KMS-11 (cell line): Measurements from ENCODE around the gene DNPH1.

Experiments used
- H2AFZ ChIP-seq: fragments of 200-600 bp; sonication (generic); 2 replicates; pipeline ENCODE4 v1.6.1; 2016; ENCODE audit warnings: antibody characterized with exemption, mixed run types, low read depth
- H3K27ac ChIP-seq: fragments of 200-600 bp; sonication (generic); 2 replicates; pipeline ENCODE4 v1.6.1; 2016; ENCODE audit warnings: mild to moderate bottlenecking, mixed run types
- H3K27me3 ChIP-seq: fragments of 200-600 bp; sonication (generic); 2 replicates; pipeline ENCODE4 v1.6.1; 2017; ENCODE audit warnings: mild to moderate bottlenecking, low read depth, mixed run types, moderate library complexity; ENCODE audit not compliant: insufficient read depth
- H3K36me3 ChIP-seq: fragments of 200-600 bp; sonication (generic); 2 replicates; pipeline ENCODE4 v1.6.1; 2017; ENCODE audit warnings: mild to moderate bottlenecking, mixed run types; ENCODE audit not compliant: insufficient read depth
- H3K4me1 ChIP-seq: fragments of 200-600 bp; sonication (generic); 2 replicates; pipeline ENCODE4 v1.6.1; 2016; ENCODE audit warnings: mild to moderate bottlenecking, low read depth, mixed run types; ENCODE audit not compliant: poor library complexity, severe bottlenecking
- H3K4me2 ChIP-seq: fragments of 200-600 bp; sonication (generic); 2 replicates; pipeline ENCODE4 v1.7.0; 2016; ENCODE audit warnings: mild to moderate bottlenecking, mixed run types
- H3K4me3 ChIP-seq: fragments of 200-600 bp; sonication (generic); IDR thresholded peaks from 2 replicates; pipeline ENCODE4 v1.6.1; 2017; ENCODE audit warnings: low read depth, low read length, mixed read lengths; ENCODE audit not compliant: insufficient read depth
- H3K79me2 ChIP-seq: fragments of 200-600 bp; sonication (generic); 2 replicates; pipeline ENCODE4 v1.6.1; 2016; ENCODE audit warnings: low read depth, mixed run types; ENCODE audit not compliant: insufficient read depth
- H3K9ac ChIP-seq: fragments of 200-600 bp; sonication (generic); 2 replicates; pipeline ENCODE4 v1.6.1; 2016; ENCODE audit warnings: mild to moderate bottlenecking, mixed run types
- H4K20me1 ChIP-seq: fragments of 200-600 bp; sonication (generic); 2 replicates; pipeline ENCODE4 v1.6.1; 2016; ENCODE audit warnings: mild to moderate bottlenecking, mixed run types; ENCODE audit not compliant: insufficient read depth
- TF ChIP-seq, protein P1 (sequence below): fragments of 200-600 bp; sonication (generic); conservative IDR thresholded peaks from 2 replicates; pipeline ENCODE4 v1.6.1; 2017; ENCODE audit warnings: low read depth, mild to moderate bottlenecking, antibody characterized with exemption, low read length, moderate library complexity, mixed read lengths

DNPH1 gene

DNA sequence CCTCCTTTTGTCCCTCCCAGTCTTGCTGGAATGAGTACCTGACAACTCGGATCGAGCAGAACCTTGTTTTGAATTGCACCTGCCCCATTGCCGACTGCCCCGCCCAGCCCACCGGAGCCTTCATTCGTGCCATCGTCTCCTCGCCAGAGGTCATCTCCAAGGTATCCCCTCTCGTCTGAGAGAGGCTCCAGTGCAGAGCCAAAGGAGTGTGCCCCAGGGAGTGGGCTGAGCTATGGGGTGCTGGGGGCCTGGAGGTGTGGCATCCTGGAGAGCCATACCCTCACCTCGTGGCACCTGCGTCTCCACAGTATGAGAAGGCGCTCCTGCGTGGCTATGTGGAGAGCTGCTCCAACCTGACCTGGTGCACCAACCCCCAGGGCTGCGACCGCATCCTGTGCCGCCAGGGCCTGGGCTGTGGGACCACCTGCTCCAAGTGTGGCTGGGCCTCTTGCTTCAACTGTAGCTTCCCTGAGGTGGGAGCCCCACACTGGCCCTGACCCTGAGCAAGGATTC lies 8.8 kb downstream of the DNPH1 start:
- H3K9ac ChIP-seq = no peak overlapping the region
- no peaks in the 10 kb centered on the region for H4K20me1 ChIP-seq
- no peaks in the 10 kb centered on the region for H3K79me2 ChIP-seq
- H3K36me3 ChIP-seq = no peaks in the 10 kb centered on the region
- H3K27ac ChIP-seq = no peak overlapping the region
- TF ChIP-seq, protein P1, sequence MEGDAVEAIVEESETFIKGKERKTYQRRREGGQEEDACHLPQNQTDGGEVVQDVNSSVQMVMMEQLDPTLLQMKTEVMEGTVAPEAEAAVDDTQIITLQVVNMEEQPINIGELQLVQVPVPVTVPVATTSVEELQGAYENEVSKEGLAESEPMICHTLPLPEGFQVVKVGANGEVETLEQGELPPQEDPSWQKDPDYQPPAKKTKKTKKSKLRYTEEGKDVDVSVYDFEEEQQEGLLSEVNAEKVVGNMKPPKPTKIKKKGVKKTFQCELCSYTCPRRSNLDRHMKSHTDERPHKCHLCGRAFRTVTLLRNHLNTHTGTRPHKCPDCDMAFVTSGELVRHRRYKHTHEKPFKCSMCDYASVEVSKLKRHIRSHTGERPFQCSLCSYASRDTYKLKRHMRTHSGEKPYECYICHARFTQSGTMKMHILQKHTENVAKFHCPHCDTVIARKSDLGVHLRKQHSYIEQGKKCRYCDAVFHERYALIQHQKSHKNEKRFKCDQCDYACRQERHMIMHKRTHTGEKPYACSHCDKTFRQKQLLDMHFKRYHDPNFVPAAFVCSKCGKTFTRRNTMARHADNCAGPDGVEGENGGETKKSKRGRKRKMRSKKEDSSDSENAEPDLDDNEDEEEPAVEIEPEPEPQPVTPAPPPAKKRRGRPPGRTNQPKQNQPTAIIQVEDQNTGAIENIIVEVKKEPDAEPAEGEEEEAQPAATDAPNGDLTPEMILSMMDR = no peak
- H3K27me3 ChIP-seq = no peaks in the 10 kb centered on the region
- H3K4me3 ChIP-seq = no peak overlapping the region
- H2AFZ ChIP-seq = no peak overlapping the region
- H3K4me2 ChIP-seq = no peak overlapping the region
- peaks cover 16% of the 10 kb centered on the region for H3K4me1 ChIP-seq

DNA sequence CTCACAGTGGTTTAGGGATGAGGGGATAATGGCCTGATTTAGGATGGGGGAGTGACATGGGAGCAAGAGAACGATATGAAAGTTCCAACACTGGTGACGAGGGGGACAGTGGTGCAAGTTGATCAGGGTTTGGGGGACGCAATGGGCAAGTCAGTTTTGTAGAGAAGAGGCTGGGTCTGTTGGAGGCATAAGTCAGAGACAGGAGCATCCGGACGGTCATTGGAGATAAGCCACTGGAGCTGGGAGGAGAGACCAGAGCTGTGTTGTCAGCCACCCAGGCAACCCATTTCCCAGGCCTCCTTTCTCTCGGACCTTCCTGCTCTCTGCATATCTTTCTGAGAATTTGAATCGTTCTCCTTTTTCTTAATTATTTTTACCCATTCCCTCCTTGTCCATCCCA lies 9.5 kb downstream of the DNPH1 start:
- Histone ChIP-seq H3K79me2 (no peaks in the 10 kb centered on the region), H4K20me1 (no peaks in the 10 kb centered on the region), H2AFZ (no peak overlapping the region), H3K27me3 (no peaks in the 10 kb centered on the region), H3K4me3 (no peak overlapping the region), H3K27ac (no peak overlapping the region), H3K9ac (no peak overlapping the region), H3K36me3 (no peaks in the 10 kb centered on the region), H3K4me2 (no peak overlapping the region), H3K4me1 (peaks cover 9% of the 10 kb centered on the region)
- TF ChIP-seq, protein P1 = no peak

DNA sequence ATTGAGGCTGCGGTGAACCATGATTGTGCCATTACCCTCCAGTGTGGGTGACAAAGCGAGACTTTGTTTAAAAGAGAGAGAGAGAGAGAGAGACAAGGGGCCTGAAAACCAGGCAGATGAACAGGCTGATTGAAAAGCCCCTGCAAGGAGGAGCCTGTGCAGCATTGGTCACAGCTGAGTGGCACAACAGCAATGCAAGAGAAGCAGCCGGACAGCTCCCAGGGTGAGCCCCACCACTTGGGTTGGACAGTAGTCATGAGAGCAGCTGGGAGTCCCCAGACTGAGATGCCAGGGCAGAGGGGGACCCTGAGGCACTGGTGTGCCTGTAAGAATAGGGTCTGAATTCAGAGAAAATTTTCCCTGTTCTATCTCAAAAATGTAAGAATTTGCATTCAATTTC lies 10.2 kb downstream of the DNPH1 start:
- H3K79me2 ChIP-seq = no peaks in the 10 kb centered on the region
- H3K27ac ChIP-seq = no peak overlapping the region
- no peak overlapping the region for H3K9ac ChIP-seq
- TF ChIP-seq, protein P1 = no peak
- H3K36me3 ChIP-seq = no peaks in the 10 kb centered on the region
- H3K27me3 ChIP-seq = no peaks in the 10 kb centered on the region
- no peak overlapping the region for H3K4me2 ChIP-seq
- H4K20me1 ChIP-seq = no peaks in the 10 kb centered on the region
- H2AFZ ChIP-seq = no peak overlapping the region
- peaks cover 2% of the 10 kb centered on the region for H3K4me1 ChIP-seq
- no peak overlapping the region for H3K4me3 ChIP-seq

DNA sequence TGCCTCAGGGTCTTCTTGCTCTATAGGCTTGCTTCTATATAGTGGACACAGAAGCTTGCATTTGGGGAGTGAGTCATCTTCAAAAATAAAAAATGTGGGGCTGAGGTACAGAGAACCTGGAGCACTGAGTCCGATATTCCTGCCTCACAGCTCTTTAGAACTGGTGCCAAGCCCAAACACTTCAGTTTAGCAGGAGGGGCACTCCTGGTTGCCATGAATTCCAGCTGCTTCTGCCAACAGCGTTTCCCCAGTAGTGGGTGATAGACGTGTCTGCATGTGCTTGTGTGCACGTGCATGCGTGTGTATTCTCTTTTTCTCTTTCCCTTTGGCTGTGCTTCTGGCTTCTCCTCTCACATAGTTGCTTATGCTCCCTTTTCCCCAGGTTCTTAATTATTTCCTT lies 11.9 kb downstream of the DNPH1 start:
- TF ChIP-seq, protein P1 = no peak
- no peaks in the 10 kb centered on the region for H3K79me2 ChIP-seq
- no peak overlapping the region for H3K4me3 ChIP-seq
- no peak overlapping the region for H3K9ac ChIP-seq
- H2AFZ ChIP-seq = no peak overlapping the region
- no peaks in the 10 kb centered on the region for H3K36me3 ChIP-seq
- H3K27me3 ChIP-seq = no peaks in the 10 kb centered on the region
- H4K20me1 ChIP-seq = no peaks in the 10 kb centered on the region
- H3K4me2 ChIP-seq = no peak overlapping the region
- H3K27ac ChIP-seq = no peak overlapping the region
- H3K4me1 ChIP-seq = no peaks in the 10 kb centered on the region

DNA sequence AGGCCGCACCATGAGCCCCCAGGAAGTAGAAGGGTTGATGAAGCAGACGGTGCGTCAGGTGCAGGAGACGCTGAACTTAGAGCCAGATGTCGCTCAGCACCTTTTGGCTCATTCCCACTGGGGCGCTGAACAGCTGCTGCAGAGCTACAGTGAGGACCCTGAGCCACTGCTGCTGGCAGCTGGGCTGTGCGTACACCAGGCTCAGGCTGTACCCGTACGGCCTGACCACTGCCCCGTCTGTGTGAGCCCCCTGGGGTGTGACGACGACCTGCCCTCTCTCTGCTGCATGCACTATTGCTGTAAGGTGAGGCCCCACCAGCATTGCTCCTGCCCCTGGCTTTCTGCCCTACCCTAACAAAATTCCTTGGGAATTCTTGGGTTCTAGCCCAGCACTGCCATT lies 13.1 kb downstream of the DNPH1 start:
- Histone ChIP-seq H2AFZ (no peak overlapping the region), H3K4me2 (no peak overlapping the region), H3K36me3 (no peaks in the 10 kb centered on the region), H3K27me3 (no peaks in the 10 kb centered on the region), H3K27ac (no peak overlapping the region), H3K79me2 (no peaks in the 10 kb centered on the region), H3K9ac (no peak overlapping the region), H4K20me1 (no peaks in the 10 kb centered on the region), H3K4me3 (no peak overlapping the region), H3K4me1 (no peaks in the 10 kb centered on the region)
- TF ChIP-seq, protein P1 = no peak
